GM23248 (cell line): ENCODE data around the gene DSTYK. TPM values are rescaled to one million over a fixed set of nuclear protein-coding genes. Genes with fewer than 3 reads are reported as not detected.

ENCODE experiments used
- DNase-seq: peaks from one replicate; pipeline ENCODE4 v3.0.0-alpha.2; 2015
- H2AFZ ChIP-seq: fragments of 200-600 bp; sonication (generic); 2 replicates; pipeline ENCODE4 v1.6.1; 2016; ENCODE audit warnings: antibody characterized with exemption
- H3F3A ChIP-seq: fragments of 200-600 bp; sonication (generic); 2 replicates; pipeline ENCODE4 v1.6.1; 2016; ENCODE audit warnings: mild to moderate bottlenecking, antibody characterized with exemption, mixed run types; ENCODE audit not compliant: insufficient read depth
- H3K27ac ChIP-seq: fragments of 200-600 bp; sonication (generic); 2 replicates; pipeline ENCODE4 v1.5.1; 2016; ENCODE audit warnings: mild to moderate bottlenecking
- H3K27me3 ChIP-seq: fragments of 200-600 bp; sonication (generic); replicated peaks from 2 replicates; pipeline ENCODE4 v1.6.1; 2016; ENCODE audit warnings: mild to moderate bottlenecking; ENCODE audit not compliant: insufficient read depth
- H3K36me3 ChIP-seq: fragments of 200-600 bp; sonication (generic); 2 replicates; pipeline ENCODE4 v1.6.1; 2016; ENCODE audit warnings: low read depth, mild to moderate bottlenecking
- H3K4me1 ChIP-seq: fragments of 200-600 bp; sonication (generic); 2 replicates; pipeline ENCODE4 v1.6.1; 2016; ENCODE audit warnings: mild to moderate bottlenecking; ENCODE audit not compliant: insufficient read depth
- H3K4me2 ChIP-seq: fragments of 200-600 bp; sonication (generic); one replicate; pipeline ENCODE4 v1.6.1; 2016; ENCODE audit warnings: mild to moderate bottlenecking; ENCODE audit not compliant: unreplicated experiment
- H3K4me3 ChIP-seq: fragments of 200-600 bp; sonication (generic); 2 replicates; pipeline ENCODE4 v1.5.1; 2016; ENCODE audit warnings: mild to moderate bottlenecking
- H3K79me2 ChIP-seq: fragments of 200-600 bp; sonication (generic); 2 replicates; pipeline ENCODE4 v1.6.1; 2016; ENCODE audit warnings: mild to moderate bottlenecking; ENCODE audit not compliant: insufficient read depth
- H3K9ac ChIP-seq: fragments of 200-600 bp; sonication (generic); 2 replicates; pipeline ENCODE4 v1.6.1; 2016; ENCODE audit warnings: mild to moderate bottlenecking
- H3K9me2 ChIP-seq: fragments of 200-600 bp; sonication (generic); 2 replicates; pipeline ENCODE4 v1.6.1; 2016; ENCODE audit warnings: mixed run types, mild to moderate bottlenecking, moderate library complexity; ENCODE audit not compliant: insufficient read depth
- H3K9me3 ChIP-seq: fragments of 200-600 bp; sonication (generic); one replicate; pipeline ENCODE4 v1.6.1; 2017; ENCODE audit warnings: low read depth
- H4K20me1 ChIP-seq: fragments of 200-600 bp; sonication (generic); 2 replicates; pipeline ENCODE4 v1.6.0; 2016; ENCODE audit not compliant: insufficient read depth
- EZH2 ChIP-seq: fragments of 200-600 bp; sonication (generic); IDR thresholded peaks from 2 replicates; pipeline ENCODE4 v1.6.1; 2018; ENCODE audit warnings: antibody characterized with exemption, mild to moderate bottlenecking; ENCODE audit not compliant: insufficient read depth, poor library complexity, severe bottlenecking
- EZH2phosphoT487 ChIP-seq: fragments of 200-600 bp; sonication (generic); IDR thresholded peaks from 2 replicates; pipeline ENCODE4 v1.6.1; 2018; ENCODE audit warnings: antibody characterized with exemption, moderate library complexity, mild to moderate bottlenecking, low read depth; ENCODE audit not compliant: insufficient read depth
- WGBS, 2 experiments: methylation state at CpG; one replicate each; pipeline ENCODE4 v1.1.6; 2015 to 2017; ENCODE audit warnings: low lambda C conversion rate in 2 of 2, low coverage in 1 of 2; ENCODE audit errors: missing lambda C conversion rate in 2 of 2; 5-methylcytosine and 5-hydroxymethylcytosine counted together
- in situ Hi-C: fragments of 300-500 bp; cut with MboI; formaldehyde crosslinking; loops from 2 replicates; pipeline ENCODE4 v1.15.0; 2020
- polyA plus RNA-seq: library from polyadenylated mRNA; unstranded; fragments of >200 nt; fragmentation: Nextera tagmentation; extraction: Ambion mirVana; gene quantifications from 2 replicates; pipeline ENCODE4 v1.2.1, GENCODE V29; 2016
- total RNA-seq: library from RNA; depleted of rRNA; stranded (reverse); fragments of >200 nt; shearing (Covaris generic); gene quantifications from 2 replicates; pipeline ENCODE4 v1.2.3, GENCODE V29; 2014

Gene DSTYK
- total and polyA plus RNA-seq, 2 experiments from 2014 or later: 9.8 to 12.1 TPM

- Histone ChIP-seq H3K9me3 (no peaks in the 10 kb centered on the region), H2AFZ (no peak overlapping the region), H3K79me2 (no peaks in the 10 kb centered on the region), H3K4me2 (no peak overlapping the region), H3F3A (no peaks in the 10 kb centered on the region), H3K9me2 (no peaks in the 10 kb centered on the region), H3K9ac (no peak overlapping the region), H4K20me1 (no peaks in the 10 kb centered on the region), H3K4me3 (no peak overlapping the region), H3K4me1 (no peaks in the 10 kb centered on the region), H3K27me3 (no peaks in the 10 kb centered on the region), H3K36me3 (no peaks in the 10 kb centered on the region), H3K27ac (no peak overlapping the region)
- WGBS, 2 experiments: 55% methylated on average over 9 of the region's 9 CpGs
- TF ChIP-seq EZH2phosphoT487 (no peak), EZH2 (no peak)
- no peak for DNase-seq
- in situ Hi-C loops: no loop called here
Measured at GRCh38 chr1:205247130-205247921, 35.8 kb upstream of the DSTYK start.

DNA sequence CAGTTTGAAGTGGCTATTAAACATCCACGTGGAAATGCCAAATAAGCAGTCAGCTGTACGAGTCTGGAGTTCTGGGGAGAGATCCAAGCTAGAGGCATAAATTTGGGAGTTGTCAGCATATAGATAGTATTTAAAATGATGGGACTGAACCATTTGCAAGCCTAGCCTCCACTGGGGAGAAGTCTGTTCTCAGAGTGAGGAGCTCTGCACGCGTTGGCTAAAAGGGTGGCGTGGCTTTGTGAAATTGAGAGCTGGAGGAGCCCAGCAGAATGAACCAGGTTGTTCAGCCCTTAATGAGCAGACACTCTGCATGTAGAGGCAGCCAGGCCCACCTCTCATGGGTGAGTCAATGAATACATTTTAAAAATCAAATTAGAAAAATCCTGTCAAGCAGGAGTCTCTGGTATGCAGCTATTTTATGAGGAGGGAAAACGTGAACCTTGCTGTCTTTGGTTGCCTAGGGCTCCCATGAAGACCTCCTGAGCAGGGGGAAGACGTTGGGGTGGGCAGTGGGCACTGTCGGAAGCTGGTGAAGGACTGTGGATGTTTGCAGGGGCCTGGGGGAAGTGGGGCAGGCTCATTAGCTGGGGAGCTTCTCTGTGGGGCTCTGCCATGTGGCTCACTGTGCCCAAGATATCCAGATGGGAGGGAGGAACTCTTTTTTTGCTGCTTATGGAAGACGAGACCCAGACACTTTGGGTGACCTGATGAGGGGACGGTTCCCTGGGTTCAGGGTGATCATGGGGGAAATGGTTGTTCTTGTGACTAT, 35.0 kb upstream of the DSTYK start:
- Histone ChIP-seq H2AFZ (no peak overlapping the region), H3K9ac (no peak overlapping the region), H3F3A (no peaks in the 10 kb centered on the region), H3K9me2 (no peaks in the 10 kb centered on the region), H3K4me1 (no peaks in the 10 kb centered on the region), H3K27me3 (no peaks in the 10 kb centered on the region), H3K27ac (no peak overlapping the region), H3K9me3 (no peaks in the 10 kb centered on the region), H3K4me2 (no peak overlapping the region), H3K36me3 (no peaks in the 10 kb centered on the region), H3K4me3 (no peak overlapping the region), H3K79me2 (no peaks in the 10 kb centered on the region), H4K20me1 (no peaks in the 10 kb centered on the region)
- TF ChIP-seq EZH2phosphoT487 (no peak), EZH2 (no peak)
- DNase-seq: no peak
- in situ Hi-C loops: no loop called here
- WGBS, 2 experiments: 91 to 92% methylated on average over 10 of the region's 10 CpGs

DNA sequence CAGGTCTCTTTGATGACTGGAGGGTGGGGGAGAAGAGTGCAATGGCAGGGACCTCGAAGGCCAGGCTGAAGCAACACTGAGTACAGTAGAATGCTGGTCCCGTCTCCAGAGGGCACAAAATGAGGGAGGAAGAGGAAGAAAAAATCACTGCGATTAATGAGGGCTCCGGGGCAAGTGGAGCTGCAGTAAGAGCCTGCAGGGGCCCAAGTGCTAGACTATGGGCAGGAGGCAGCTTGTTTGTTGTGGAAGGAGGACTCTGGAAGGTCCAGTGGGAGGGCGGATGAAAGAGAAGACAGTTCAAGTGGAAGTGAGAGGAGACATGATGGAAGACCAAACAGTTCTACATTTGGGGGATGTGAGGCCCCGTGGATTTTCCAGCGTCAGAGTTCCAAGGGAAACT, 33.6 kb upstream of the DSTYK start:
- Histone ChIP-seq H3K9ac (no peak overlapping the region), H3K27ac (no peak overlapping the region), H3F3A (no peaks in the 10 kb centered on the region), H3K79me2 (no peaks in the 10 kb centered on the region), H3K9me3 (no peaks in the 10 kb centered on the region), H3K9me2 (no peaks in the 10 kb centered on the region), H4K20me1 (no peaks in the 10 kb centered on the region), H2AFZ (no peak overlapping the region), H3K4me2 (no peak overlapping the region), H3K36me3 (no peaks in the 10 kb centered on the region), H3K27me3 (no peaks in the 10 kb centered on the region), H3K4me1 (no peaks in the 10 kb centered on the region), H3K4me3 (no peak overlapping the region)
- WGBS, 2 experiments: 83 to 85% methylated on average over 7 of the region's 7 CpGs
- in situ Hi-C loops: no loop called here
- DNase-seq: no peak
- TF ChIP-seq EZH2phosphoT487 (no peak), EZH2 (no peak)

DNA sequence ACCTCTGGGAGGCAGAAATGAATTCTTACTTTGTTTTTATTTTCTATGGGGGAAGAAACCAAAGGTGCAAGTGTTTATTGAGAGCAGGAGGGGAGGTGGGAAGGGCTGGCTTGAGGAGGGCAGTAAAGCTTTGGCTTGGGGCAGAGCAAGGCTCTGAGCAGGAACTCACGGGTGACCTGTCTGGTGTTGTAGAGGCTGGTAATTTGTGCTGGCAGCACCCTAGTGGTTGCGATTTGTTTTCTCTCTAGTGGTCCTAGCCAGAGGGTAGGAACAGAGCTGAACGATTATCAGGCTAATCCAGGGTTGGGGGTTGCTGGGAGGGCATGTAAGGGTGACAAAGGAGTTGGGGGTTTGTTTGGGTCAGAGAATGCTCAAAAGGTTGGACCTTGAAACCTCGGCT, 32.9 kb upstream of the DSTYK start:
- no peaks in the 10 kb centered on the region for H3K27me3 ChIP-seq
- TF ChIP-seq EZH2phosphoT487 (no peak), EZH2 (no peak)
- no peaks in the 10 kb centered on the region for H3K9me3 ChIP-seq
- H3K9me2 ChIP-seq: no peaks in the 10 kb centered on the region
- H3K9ac ChIP-seq: no peak overlapping the region
- H3K79me2 ChIP-seq: no peaks in the 10 kb centered on the region
- no peaks in the 10 kb centered on the region for H3F3A ChIP-seq
- H2AFZ ChIP-seq: no peak overlapping the region
- 56 to 78% methylated on average over 4 of the region's 4 CpGs for WGBS, 2 experiments
- H3K27ac ChIP-seq: no peak overlapping the region
- in situ Hi-C loops: loop anchor here (5.0 kb wide), 1 partner anchor 252 kb away; no protein-coding TSS in a partner anchor
- H3K4me3 ChIP-seq: no peak overlapping the region
- H4K20me1 ChIP-seq: no peaks in the 10 kb centered on the region
- no peak overlapping the region for H3K4me2 ChIP-seq
- DNase-seq: no peak
- no peaks in the 10 kb centered on the region for H3K36me3 ChIP-seq
- no peaks in the 10 kb centered on the region for H3K4me1 ChIP-seq
